Measurements from ENCODE around the gene SNAI3. TPM values are rescaled to one million over a fixed set of nuclear protein-coding genes. Genes with fewer than 3 reads are reported as not detected.

The SNAI3 gene
- total and polyA plus RNA-seq, 2 of the 8 experiments (the other 6 are each of a cell fraction or from before 2014, with no cell fraction given), result 8.5 to 13.3 TPM

DNA sequence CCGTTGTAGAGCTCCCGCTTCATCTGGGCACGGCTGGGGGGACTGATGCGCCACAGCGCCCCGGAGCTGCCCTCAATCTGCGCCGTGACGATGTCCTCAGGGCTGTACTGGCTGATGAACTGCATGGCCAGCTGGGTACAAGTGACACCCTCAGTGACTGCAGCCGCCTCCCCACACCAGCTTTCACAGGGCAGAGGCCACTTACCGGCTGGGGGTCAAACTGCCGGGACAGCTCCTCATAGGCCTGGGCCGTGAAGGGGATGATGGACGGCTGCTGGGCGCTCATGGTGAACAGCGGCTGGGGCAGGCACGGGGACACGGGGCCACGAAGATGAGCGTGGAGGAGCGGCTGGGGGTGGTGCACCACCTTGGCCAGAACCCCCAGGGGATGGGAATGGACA is 30.3 kb upstream of the SNAI3 start:
- Histone ChIP-seq H4K20me1 (replicated peaks in 1 of 2; ENCODE audit: control insufficient read depth in 1 of 2, insufficient read depth in 2 of 2, low read length in 2 of 2) (peaks cover 6 to 16% of the 10 kb centered on the region in 2 experiments), H2BK15ac (ENCODE audit: low read length) (no peak overlapping the region), H3K4me3 (ENCODE audit: extremely low read depth in 1 of 4, insufficient read depth in 2 of 4, low read depth in 3 of 4, low read length in 4 of 4) (no peak overlapping the region), H3K36me3 (ENCODE audit: control insufficient read depth in 2 of 4, insufficient read depth in 4 of 4, low read length in 3 of 4) (peaks cover 4 to 41% (median 23%) of the 10 kb centered on the region in 4 experiments; a peak in 5 of 8 replicates), H2BK12ac (ENCODE audit: low read depth, low read length) (no peak overlapping the region), H2BK120ac (replicated peaks; ENCODE audit: low read depth, low read length) (no peak overlapping the region), H3K9me3 (ENCODE audit: insufficient read depth in 2 of 2, low read depth in 1 of 2, low read length in 1 of 2) (no peaks in the 10 kb centered on the region), H3K79me2 (ENCODE audit: control insufficient read depth in 1 of 2, insufficient read depth in 2 of 2, low read length in 2 of 2) (no peaks in the 10 kb centered on the region), H2AK5ac (ENCODE audit: low read depth, low read length) (no peak overlapping the region), H3K4me2 (ENCODE audit: insufficient read depth in 1 of 2, low read depth in 2 of 2, low read length in 2 of 2) (no peak overlapping the region), H3K4ac (replicated peaks; ENCODE audit: insufficient read length, low read depth, low read length) (no peak overlapping the region), H3K27ac (ENCODE audit: low read depth, low read length) (no peak overlapping the region), H3K79me1 (ENCODE audit: low read depth, low read length) (no peaks in the 10 kb centered on the region), H2AFZ (ENCODE audit: low read length) (no peak overlapping the region), H3K56ac (replicated peaks; ENCODE audit: insufficient read length, low read depth, low read length) (no peak overlapping the region), H4K5ac (ENCODE audit: insufficient read length, low read depth, low read length) (no peak overlapping the region), H3K23me2 (ENCODE audit: low read depth, low read length) (no peaks in the 10 kb centered on the region), H3K18ac (ENCODE audit: extremely low read depth, low read length) (no peak overlapping the region), H3K14ac (ENCODE audit: insufficient read length) (no peak overlapping the region), H2BK5ac (ENCODE audit: low read depth, low read length) (no peak overlapping the region), H2BK20ac (ENCODE audit: low read length) (no peak overlapping the region), H3K4me1 (replicated peaks in 1 of 4; ENCODE audit: control insufficient read depth in 3 of 4, insufficient read depth in 4 of 4, low read length in 3 of 4) (peaks cover 0 to 1% (median 0%) of the 10 kb centered on the region in 4 experiments; a peak in 1 of 7 replicates), H3K9ac (replicated peaks in 1 of 4; ENCODE audit: extremely low read depth in 1 of 4, low read depth in 3 of 4, low read length in 3 of 4) (no peak overlapping the region), H4K91ac (replicated peaks; ENCODE audit: insufficient read length, low read length) (no peak overlapping the region), H4K8ac (ENCODE audit: extremely low read depth, insufficient read depth, low read length) (no peak overlapping the region), H3K27me3 (replicated peaks in 1 of 4; ENCODE audit: control insufficient read depth in 3 of 4, extremely low read depth in 1 of 4, insufficient read depth in 3 of 4, low read length in 3 of 4) (no peaks in the 10 kb centered on the region), H3K23ac (ENCODE audit: insufficient read length) (no peak overlapping the region)
- WGBS, 2 experiments (ENCODE audit: extremely low coverage in 1 of 2, insufficient coverage in 1 of 2, insufficient read length in 1 of 2, insufficient replicate concordance in 2 of 2, low coverage in 1 of 2, low lambda C conversion rate in 2 of 2, missing lambda C conversion rate in 1 of 2), result 91% methylated on average over 21 of the region's 21 CpGs; no CpG with 5 or more reads in 1 of the 2 experiments
- FAIRE-seq, result no peak
- TF ChIP-seq SAP30 (IDR thresholded peaks at IDR 0.05; ENCODE audit: insufficient read depth, insufficient replicate concordance, low read length) (no peak), JUN (IDR thresholded peaks at IDR 0.05; ENCODE audit: low read depth, low read length) (no peak), HDAC6 (IDR thresholded peaks at IDR 0.05; ENCODE audit: low read depth, low read length) (no peak), CBX5 (IDR thresholded peaks at IDR 0.05; ENCODE audit: low read depth, low read length) (no peak)
- ChIA-PET POLR2A (ENCODE audit: partially characterized antibody) (interaction anchor here (0.6 to 1.4 kb wide), 4 partner anchors 8 to 93 kb away, joined by 3 to 5 read pairs (median 4); no protein-coding TSS in a partner anchor), CTCF (ENCODE audit: partially characterized antibody) (interaction anchor here (1.2 to 3.0 kb wide), 5 partner anchors 10 to 282 kb away, joined by 3 to 16 read pairs (median 3); partner anchors contain the start of genes CTU2 and RNF166)
- DNase-seq (ENCODE audit: low read depth in 1 of 2, low spot score in 2 of 2), result no peak

Data from H1 (cell line).